Measurements from ENCODE around the gene SLC4A3.
A peak's percentile ranks its signal among the peaks of the same experiment; 100 is the strongest.
"Not testable (repeated sequence)": the region's sequence is repeated elsewhere in the genome, so short reads cannot be mapped to it uniquely, and the experiment has no call there.

SLC4A3 gene

GRCh38 chr2:219681694-219682300, 54.4 kb downstream of the SLC4A3 start:
- no peak for DNase-seq (ENCODE audit: low read depth in 2 of 2)

GRCh38 chr2:219683474-219683873, 56.0 kb downstream of the SLC4A3 start:
- not testable (repeated sequence) for DNase-seq (ENCODE audit: low read depth in 2 of 2)

- DNase-seq (ENCODE audit: low read depth in 2 of 2), result peak; percentile 14 to 47
Observed at GRCh38 chr2:219684721-219685689, 57.6 kb downstream of the SLC4A3 start.

GRCh38 chr2:219687272-219687671, 59.8 kb downstream of the SLC4A3 start:
- no peak for DNase-seq (ENCODE audit: low read depth in 2 of 2)

- no peak for DNase-seq (ENCODE audit: low read depth in 2 of 2)
Observed at GRCh38 chr2:219687882-219688559, 60.6 kb downstream of the SLC4A3 start.

GRCh38 chr2:219688560-219689445, 61.4 kb downstream of the SLC4A3 start:
- no peak for DNase-seq (ENCODE audit: low read depth in 2 of 2)

- DNase-seq (ENCODE audit: low read depth in 2 of 2), result peak in 1 of 2 experiments; percentile 20
Observed at GRCh38 chr2:219689676-219690628, 62.5 kb downstream of the SLC4A3 start.

- DNase-seq (ENCODE audit: low read depth in 2 of 2), result no peak
Observed at GRCh38 chr2:219691571-219691970, 64.1 kb downstream of the SLC4A3 start.
